Hematopoietic multipotent progenitor cell treated with erythropoietin and hydrocortisone succinate and interleukin-3 and kit ligand, for 17 days (in vitro differentiated cells): ENCODE results near the gene NOVA2.
A peak's percentile ranks its signal among the peaks of the same experiment; 100 is the strongest.

Source experiments
- DNase-seq: peaks from one replicate; pipeline ENCODE4 v3.0.0-alpha.2; 2015; ENCODE audit warnings: low spot score

NOVA2 gene

GRCh38 chr19:46000491-46001246 is 27.0 kb upstream of the NOVA2 start:
- DNase-seq = peak; percentile 34

GRCh38 chr19:45999653-46000121 is 26.0 kb upstream of the NOVA2 start:
- no peak for DNase-seq

- no peak for DNase-seq
Measured at GRCh38 chr19:45998834-45999233, 25.2 kb upstream of the NOVA2 start.

- no peak for DNase-seq
Measured at GRCh38 chr19:45996933-45997332, 23.3 kb upstream of the NOVA2 start.

- DNase-seq = no peak
Measured at GRCh38 chr19:45995715-45996385, 22.2 kb upstream of the NOVA2 start.

- peak; percentile 99 for DNase-seq
Measured at GRCh38 chr19:45994998-45995714, 21.5 kb upstream of the NOVA2 start, which contains the start of gene CCDC61. CCDC61 (plus strand) TSS chr19:45995467; CDS start chr19:46003019, 7,552 bp downstream.

- DNase-seq = no peak
Measured at GRCh38 chr19:45994456-45994997, 20.9 kb upstream of the NOVA2 start.

- no peak for DNase-seq
Measured at GRCh38 chr19:45990113-45990728, 16.6 kb upstream of the NOVA2 start.

- DNase-seq = no peak
Measured at GRCh38 chr19:45985321-45985720, 11.7 kb upstream of the NOVA2 start.

GRCh38 chr19:45981350-45981749 is 7.7 kb upstream of the NOVA2 start:
- no peak for DNase-seq

- DNase-seq = no peak
Measured at GRCh38 chr19:45978156-45978555, 4.5 kb upstream of the NOVA2 start.

- DNase-seq = no peak
Measured at GRCh38 chr19:45976178-45976577, 2.5 kb upstream of the NOVA2 start.

- no peak for DNase-seq
Measured at GRCh38 chr19:45975306-45976070, 1.8 kb upstream of the NOVA2 start.

- no peak for DNase-seq
Measured at GRCh38 chr19:45972947-45973540, 621 bp downstream of the NOVA2 start.

- no peak for DNase-seq
Measured at GRCh38 chr19:45972081-45972946, 1.4 kb downstream of the NOVA2 start.

GRCh38 chr19:45971260-45971902 is 2.3 kb downstream of the NOVA2 start:
- DNase-seq = no peak

- DNase-seq = no peak
Measured at GRCh38 chr19:45969676-45970075, 4.0 kb downstream of the NOVA2 start.

- no peak for DNase-seq
Measured at GRCh38 chr19:45968626-45969025, 5.0 kb downstream of the NOVA2 start.

- no peak for DNase-seq
Measured at GRCh38 chr19:45967246-45967645, 6.4 kb downstream of the NOVA2 start.
